Astrocyte (in vitro differentiated cells and primary cell): ENCODE results near the gene WDR43. TPM values are rescaled to one million over a fixed set of nuclear protein-coding genes. Genes with fewer than 3 reads are reported as not detected.
A peak's percentile ranks its signal among the peaks of the same experiment; 100 is the strongest.

Experiments
- DNase-seq: peaks from one replicate; pipeline ENCODE4 v3.0.0-alpha.2; 2010; ENCODE audit warnings: low read depth
- FAIRE-seq: peaks from 2 replicates; lab custom pipeline; 2011; peaks lifted over from hg19 to GRCh38; lab: Jason Lieb, UNC
- H2AFZ ChIP-seq: 2 replicates; pipeline ENCODE4 v1.6.0; 2012; ENCODE audit warnings: low read depth, low read length, inconsistent platforms
- H3K27ac ChIP-seq: 2 replicates; pipeline ENCODE4 v1.5.1; 2011; ENCODE audit warnings: low read depth, low read length, inconsistent platforms
- H3K27me3 ChIP-seq: 2 replicates; pipeline ENCODE4 v1.6.0; 2011; ENCODE audit warnings: low read length, inconsistent platforms; ENCODE audit not compliant: insufficient read depth
- H3K36me3 ChIP-seq: 2 replicates; pipeline ENCODE4 v1.5.1; 2011; ENCODE audit warnings: low read length, inconsistent platforms; ENCODE audit not compliant: insufficient read depth
- H3K4me1 ChIP-seq: 2 replicates; pipeline ENCODE4 v1.5.1; 2011; ENCODE audit warnings: low read length, inconsistent platforms; ENCODE audit not compliant: insufficient read depth
- H3K4me2 ChIP-seq: 2 replicates; pipeline ENCODE4 v1.6.0; 2012; ENCODE audit warnings: low read length, inconsistent platforms
- H3K4me3 ChIP-seq: 2 replicates; pipeline ENCODE4 v1.5.1; 2011; ENCODE audit warnings: low read depth, mild to moderate bottlenecking, low read length, inconsistent platforms; ENCODE audit not compliant: insufficient read depth
- H3K79me2 ChIP-seq: 2 replicates; pipeline ENCODE4 v1.6.0; 2012; ENCODE audit warnings: mild to moderate bottlenecking, low read length, inconsistent platforms; ENCODE audit not compliant: insufficient read depth
- H3K9ac ChIP-seq: 2 replicates; pipeline ENCODE4 v1.6.0; 2012; ENCODE audit warnings: mild to moderate bottlenecking, low read length, inconsistent platforms
- H3K9me3 ChIP-seq: 2 replicates; pipeline ENCODE4 v1.5.1; 2012; ENCODE audit warnings: low read depth, mild to moderate bottlenecking, low read length, inconsistent platforms; ENCODE audit not compliant: insufficient read depth
- H4K20me1 ChIP-seq: 2 replicates; pipeline ENCODE4 v1.6.0; 2012; ENCODE audit warnings: low read length, inconsistent platforms; ENCODE audit not compliant: insufficient read depth
- H3K27ac Mint-ChIP-seq: one replicate; pipeline ENCODE4 v1.8.0; 2021; ENCODE audit warnings: mild to moderate bottlenecking, mixed read lengths; ENCODE audit not compliant: unreplicated experiment
- H3K27me3 Mint-ChIP-seq: one replicate; pipeline ENCODE4 v1.8.0; 2021; ENCODE audit warnings: low read depth, mixed read lengths; ENCODE audit not compliant: unreplicated experiment
- H3K36me3 Mint-ChIP-seq: one replicate; pipeline ENCODE4 v1.8.0; 2021; ENCODE audit warnings: low read depth, mixed read lengths; ENCODE audit not compliant: unreplicated experiment
- H3K4me1 Mint-ChIP-seq: one replicate; pipeline ENCODE4 v1.8.0; 2021; ENCODE audit warnings: low read depth, mixed read lengths; ENCODE audit not compliant: unreplicated experiment
- H3K4me3 Mint-ChIP-seq: one replicate; pipeline ENCODE4 v1.8.0; 2021; ENCODE audit warnings: mild to moderate bottlenecking, moderate library complexity, mixed read lengths; ENCODE audit not compliant: unreplicated experiment
- H3K9me3 Mint-ChIP-seq: one replicate; pipeline ENCODE4 v1.8.0; 2021; ENCODE audit warnings: mild to moderate bottlenecking, mixed read lengths; ENCODE audit not compliant: unreplicated experiment
- CTCF ChIP-seq: IDR thresholded peaks from 2 replicates; pipeline ENCODE4 v1.5.1; 2011; ENCODE audit warnings: low read depth, mild to moderate bottlenecking, inconsistent platforms, low read length, moderate library complexity; ENCODE audit not compliant: insufficient read depth
- EZH2 ChIP-seq: IDR thresholded peaks from 2 replicates; pipeline ENCODE4 v1.6.1; 2012; ENCODE audit warnings: mild to moderate bottlenecking, low read length, inconsistent platforms; ENCODE audit not compliant: insufficient read depth
- total RNA-seq: library from RNA; stranded (reverse); gene quantifications from 2 replicates; pipeline ENCODE4 v1.2.1, GENCODE V29; 2021

Gene WDR43
- total RNA-seq, 1 donor from 2014 or later = 83.9 TPM

- H3K27ac ChIP-seq = no peak overlapping the region
- no peaks in the 10 kb centered on the region for H3K9me3 ChIP-seq
- no peaks in the 10 kb centered on the region for H3K9me3 Mint-ChIP-seq
- H3K27ac Mint-ChIP-seq = peak overlapping the region; percentile 73
- peak; percentile 33 for DNase-seq
- H3K27me3 Mint-ChIP-seq = no peaks in the 10 kb centered on the region
- no peaks in the 10 kb centered on the region for H3K27me3 ChIP-seq
- H3K36me3 Mint-ChIP-seq = peaks cover 28% of the 10 kb centered on the region
- no peak overlapping the region for H3K4me3 ChIP-seq
- peaks cover 2% of the 10 kb centered on the region for H3K4me1 ChIP-seq
- no peak for FAIRE-seq
- H3K79me2 ChIP-seq = peaks cover 96% of the 10 kb centered on the region
- H2AFZ ChIP-seq = no peak overlapping the region
- peaks cover 37% of the 10 kb centered on the region for H3K4me1 Mint-ChIP-seq
- peaks cover 91% of the 10 kb centered on the region for H4K20me1 ChIP-seq
- TF ChIP-seq EZH2 (no peak), CTCF (no peak)
- peaks cover 47% of the 10 kb centered on the region for H3K36me3 ChIP-seq
- no peak overlapping the region for H3K9ac ChIP-seq
- peak overlapping the region; percentile 0 for H3K4me3 Mint-ChIP-seq
- H3K4me2 ChIP-seq = no peak overlapping the region
Measured at GRCh38 chr2:28904802-28905457, 10.5 kb downstream of the WDR43 start.

GRCh38 chr2:28905533-28905932 is 11.1 kb downstream of the WDR43 start:
- Histone ChIP-seq H3K4me2 (no peak overlapping the region), H3K36me3 (peaks cover 47% of the 10 kb centered on the region), H3K4me1 (peaks cover 2% of the 10 kb centered on the region), H3K79me2 (peaks cover 95% of the 10 kb centered on the region), H3K27ac (no peak overlapping the region), H3K27me3 (no peaks in the 10 kb centered on the region), H3K9me3 (no peaks in the 10 kb centered on the region), H3K9ac (no peak overlapping the region), H3K4me3 (no peak overlapping the region), H2AFZ (no peak overlapping the region), H4K20me1 (peaks cover 89% of the 10 kb centered on the region)
- Mint-ChIP-seq H3K4me1 (peaks cover 37% of the 10 kb centered on the region), H3K36me3 (peaks cover 28% of the 10 kb centered on the region), H3K27ac (peak overlapping the region; percentile 73), H3K27me3 (no peaks in the 10 kb centered on the region), H3K4me3 (no peak overlapping the region), H3K9me3 (no peaks in the 10 kb centered on the region)
- FAIRE-seq (no peak), DNase-seq (no peak)
- TF ChIP-seq EZH2 = no peak
- no peak for TF ChIP-seq CTCF

GRCh38 chr2:28906376-28906775 is 11.9 kb downstream of the WDR43 start:
- no peak overlapping the region for H3K4me3 ChIP-seq
- H3K27me3 ChIP-seq = no peaks in the 10 kb centered on the region
- H3K36me3 Mint-ChIP-seq = peaks cover 28% of the 10 kb centered on the region
- H3K9me3 Mint-ChIP-seq = no peaks in the 10 kb centered on the region
- no peaks in the 10 kb centered on the region for H3K9me3 ChIP-seq
- H3K27ac Mint-ChIP-seq = peak overlapping the region; percentile 88
- H3K9ac ChIP-seq = no peak overlapping the region
- peaks cover 82% of the 10 kb centered on the region for H4K20me1 ChIP-seq
- peaks cover 35% of the 10 kb centered on the region for H3K4me1 Mint-ChIP-seq
- H3K4me3 Mint-ChIP-seq = no peak overlapping the region
- H3K4me2 ChIP-seq = no peak overlapping the region
- no peak overlapping the region for H3K27ac ChIP-seq
- FAIRE-seq (no peak), DNase-seq (no peak)
- TF ChIP-seq EZH2 (no peak), CTCF (no peak)
- H3K4me1 ChIP-seq = peaks cover 2% of the 10 kb centered on the region
- no peak overlapping the region for H2AFZ ChIP-seq
- peaks cover 47% of the 10 kb centered on the region for H3K36me3 ChIP-seq
- H3K79me2 ChIP-seq = peaks cover 94% of the 10 kb centered on the region
- H3K27me3 Mint-ChIP-seq = no peaks in the 10 kb centered on the region
